HUES48 (cell line): ENCODE measurements around the gene SPRED2.

Experiments
- H3K27ac ChIP-seq: one replicate; pipeline ENCODE4 v1.7.0; 2013; ENCODE audit warnings: low read depth, low read length, inconsistent platforms
- H3K27me3 ChIP-seq: 2 replicates; pipeline ENCODE4 v1.6.1; 2013; ENCODE audit warnings: mild to moderate bottlenecking, low read length; ENCODE audit not compliant: control insufficient read depth, insufficient read depth
- H3K36me3 ChIP-seq: 2 replicates; pipeline ENCODE4 v1.6.1; 2013; ENCODE audit warnings: low read length; ENCODE audit not compliant: control insufficient read depth, insufficient read depth
- H3K4me1 ChIP-seq: 2 replicates; pipeline ENCODE4 v1.6.1; 2013; ENCODE audit warnings: mild to moderate bottlenecking, low read length; ENCODE audit not compliant: control insufficient read depth, insufficient read depth
- H3K4me3 ChIP-seq: 2 replicates; pipeline ENCODE4 v1.5.1; 2013; ENCODE audit warnings: mild to moderate bottlenecking, low read depth, low read length
- H3K9ac ChIP-seq: 2 replicates; pipeline ENCODE4 v1.6.1; 2013; ENCODE audit warnings: mild to moderate bottlenecking, low read depth, low read length, moderate library complexity
- H3K9me3 ChIP-seq: 2 replicates; pipeline ENCODE4 v1.6.1; 2013; ENCODE audit warnings: low read length; ENCODE audit not compliant: control insufficient read depth, insufficient read depth

Gene SPRED2

GRCh38 chr2:65432227-65433190 lies at the start of gene SPRED2:
SPRED2 (minus strand) TSS chr2:65432599; CDS start chr2:65431987, 612 bp downstream.
- Histone ChIP-seq H3K36me3 (no peaks in the 10 kb centered on the region), H3K4me3 (peak within 1 kb of the TSS; percentile 82), H3K27me3 (peaks cover 32% of the 10 kb centered on the region), H3K27ac (peak within 1 kb of the TSS; percentile 75), H3K4me1 (peaks cover 32% of the 10 kb centered on the region), H3K9ac (peak within 1 kb of the TSS; percentile 60), H3K9me3 (no peaks in the 10 kb centered on the region)

DNA sequence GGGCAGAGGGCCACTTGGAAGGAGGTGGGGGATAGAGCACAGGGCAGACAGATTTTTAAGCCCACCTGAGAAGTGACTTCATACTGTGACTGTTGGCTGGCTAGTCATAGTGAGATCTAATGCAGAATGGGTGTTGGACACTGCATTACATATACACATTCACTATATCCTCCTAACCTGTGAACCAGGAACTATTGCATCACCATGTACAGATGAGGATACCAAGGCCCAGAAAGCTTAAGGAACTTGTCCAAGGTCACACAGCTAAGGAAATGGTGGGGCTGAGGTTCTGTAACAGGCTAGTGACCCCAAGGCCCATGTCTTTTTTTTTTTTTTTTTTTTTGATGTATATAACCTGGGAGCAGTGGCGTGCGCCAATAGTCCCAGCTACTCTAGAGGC lies 49.6 kb upstream of the SPRED2 start:
- H3K36me3 ChIP-seq = no peaks in the 10 kb centered on the region
- H3K27ac ChIP-seq = no peak overlapping the region
- H3K4me3 ChIP-seq = no peak overlapping the region
- no peaks in the 10 kb centered on the region for H3K27me3 ChIP-seq
- H3K4me1 ChIP-seq = 0 out of 2 replicates have a peak, but pooled peaks cover 3% of the 10 kb centered on the region
- no peaks in the 10 kb centered on the region for H3K9me3 ChIP-seq
- H3K9ac ChIP-seq = no peak overlapping the region

- H3K4me1 ChIP-seq = 0 out of 2 replicates have a peak, but pooled peaks cover 3% of the 10 kb centered on the region
- no peak overlapping the region for H3K4me3 ChIP-seq
- no peak overlapping the region for H3K27ac ChIP-seq
- H3K27me3 ChIP-seq = no peaks in the 10 kb centered on the region
- no peak overlapping the region for H3K9ac ChIP-seq
- no peaks in the 10 kb centered on the region for H3K36me3 ChIP-seq
- no peaks in the 10 kb centered on the region for H3K9me3 ChIP-seq
Measured at GRCh38 chr2:65479524-65479923, 47.1 kb upstream of the SPRED2 start.

GRCh38 chr2:65478498-65479135 lies 46.2 kb upstream of the SPRED2 start:
- Histone ChIP-seq H3K4me3 (no peak overlapping the region), H3K27me3 (no peaks in the 10 kb centered on the region), H3K9me3 (no peaks in the 10 kb centered on the region), H3K27ac (no peak overlapping the region), H3K4me1 (0 out of 2 replicates have a peak, but pooled peaks cover 3% of the 10 kb centered on the region), H3K36me3 (no peaks in the 10 kb centered on the region), H3K9ac (no peak overlapping the region)

- H3K4me3 ChIP-seq = no peak overlapping the region
- H3K9me3 ChIP-seq = no peaks in the 10 kb centered on the region
Measured at GRCh38 chr2:65477590-65477989, 45.2 kb upstream of the SPRED2 start.

GRCh38 chr2:65476778-65477177 lies 44.4 kb upstream of the SPRED2 start:
- H3K4me3 ChIP-seq = no peak overlapping the region
- H3K4me1 ChIP-seq = 0 out of 2 replicates have a peak, but pooled peaks cover 3% of the 10 kb centered on the region
- H3K36me3 ChIP-seq = no peaks in the 10 kb centered on the region
- no peak overlapping the region for H3K9ac ChIP-seq
- H3K27ac ChIP-seq = no peak overlapping the region
- H3K27me3 ChIP-seq = no peaks in the 10 kb centered on the region
- H3K9me3 ChIP-seq = no peaks in the 10 kb centered on the region

More at GRCh38 chr2:65477590-65477989, 45.2 kb upstream of the SPRED2 start:
- no peak overlapping the region for H3K9ac ChIP-seq
- H3K36me3 ChIP-seq = no peaks in the 10 kb centered on the region
- H3K27me3 ChIP-seq = no peaks in the 10 kb centered on the region
- H3K27ac ChIP-seq = no peak overlapping the region
- 0 out of 2 replicates have a peak, but pooled peaks cover 3% of the 10 kb centered on the region for H3K4me1 ChIP-seq

DNA sequence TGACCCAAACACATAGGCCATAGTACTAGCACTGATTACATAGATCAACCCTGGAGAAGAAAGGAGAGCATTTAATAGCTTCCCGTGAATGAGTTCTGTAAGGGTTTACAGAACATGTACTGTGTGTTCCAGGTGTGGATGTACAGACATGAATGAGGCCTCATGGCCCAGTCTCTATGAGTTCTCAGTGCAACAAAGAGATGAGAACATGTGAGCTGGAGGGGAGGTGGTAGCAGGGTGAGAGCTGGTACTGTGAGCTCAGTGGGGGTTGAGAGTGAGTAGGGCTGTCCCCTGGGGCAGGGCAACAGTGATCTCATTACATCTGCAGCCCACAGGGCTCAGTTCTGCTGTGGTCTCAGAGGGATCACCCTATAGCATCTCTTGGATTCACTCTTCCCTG lies 42.6 kb upstream of the SPRED2 start:
- no peaks in the 10 kb centered on the region for H3K9me3 ChIP-seq
- H3K27ac ChIP-seq = no peak overlapping the region
- H3K4me1 ChIP-seq = 0 out of 2 replicates have a peak, but pooled peaks cover 3% of the 10 kb centered on the region
- H3K9ac ChIP-seq = no peak overlapping the region
- no peak overlapping the region for H3K4me3 ChIP-seq
- H3K36me3 ChIP-seq = no peaks in the 10 kb centered on the region
- H3K27me3 ChIP-seq = no peaks in the 10 kb centered on the region

DNA sequence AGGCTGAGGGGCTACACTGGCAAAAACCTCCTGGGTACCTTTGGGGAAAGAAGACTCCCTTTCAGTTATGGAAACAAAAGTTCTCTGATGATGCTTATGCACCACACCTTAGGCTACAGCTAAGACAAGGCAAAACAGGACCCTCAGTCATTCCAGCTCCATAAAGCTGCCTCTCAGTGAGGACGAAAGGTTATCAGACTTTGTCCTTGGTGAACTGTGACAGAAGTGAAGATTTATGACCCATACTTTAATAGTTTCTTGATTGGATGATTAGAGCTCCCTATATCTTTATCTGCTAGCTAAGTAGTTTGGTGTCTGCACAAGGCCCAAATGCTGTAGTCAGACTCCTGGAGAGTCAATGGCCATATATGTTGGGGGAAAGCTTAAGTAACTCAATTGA lies 40.6 kb upstream of the SPRED2 start:
- Histone ChIP-seq H3K9ac (no peak overlapping the region), H3K27ac (no peak overlapping the region), H3K4me1 (no peaks in the 10 kb centered on the region), H3K36me3 (no peaks in the 10 kb centered on the region), H3K4me3 (no peak overlapping the region), H3K9me3 (no peaks in the 10 kb centered on the region), H3K27me3 (no peaks in the 10 kb centered on the region)

DNA sequence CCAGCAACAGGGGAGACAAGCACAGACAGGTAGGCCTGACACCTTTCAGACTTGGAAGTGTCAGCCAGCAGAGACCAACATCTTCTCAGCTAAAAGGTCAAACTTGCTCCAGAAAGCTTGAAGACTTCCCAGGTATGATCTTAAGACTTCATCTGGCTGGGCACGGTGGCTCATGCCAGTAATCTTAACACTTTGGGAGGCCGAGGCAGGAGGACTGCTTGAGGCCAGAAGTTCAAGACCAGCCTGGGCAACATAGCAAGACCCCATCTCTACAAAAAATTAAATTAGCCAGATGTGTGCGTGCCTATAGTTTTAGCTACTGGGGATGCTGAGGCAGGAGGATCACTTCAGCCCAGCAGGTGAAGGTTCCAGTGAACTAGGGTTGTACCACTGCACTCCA lies 39.0 kb upstream of the SPRED2 start:
- Histone ChIP-seq H3K4me3 (no peak overlapping the region), H3K9ac (no peak overlapping the region), H3K4me1 (no peaks in the 10 kb centered on the region), H3K36me3 (no peaks in the 10 kb centered on the region), H3K27ac (no peak overlapping the region), H3K27me3 (no peaks in the 10 kb centered on the region), H3K9me3 (no peaks in the 10 kb centered on the region)

DNA sequence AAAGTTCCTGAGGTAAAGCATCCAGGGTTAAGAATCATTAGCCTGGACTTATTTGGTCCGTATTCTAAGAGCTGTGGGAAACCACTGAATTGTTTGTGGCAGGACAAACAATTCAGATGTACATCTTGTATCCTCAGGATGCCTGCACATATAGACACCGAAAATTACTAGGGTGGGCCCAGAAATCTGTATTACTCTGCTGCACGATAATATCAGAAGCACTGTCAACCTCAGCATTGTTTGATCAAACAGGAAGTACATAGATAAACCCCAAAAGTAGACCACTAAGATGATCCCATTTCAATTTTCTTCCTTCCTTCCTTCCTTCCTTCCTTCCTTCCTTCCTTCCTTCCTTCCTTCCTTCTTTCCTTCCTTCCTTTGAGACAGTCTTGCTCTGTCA lies 34.2 kb upstream of the SPRED2 start:
- Histone ChIP-seq H3K4me3 (no peak overlapping the region), H3K4me1 (no peaks in the 10 kb centered on the region), H3K9me3 (no peaks in the 10 kb centered on the region), H3K27ac (no peak overlapping the region), H3K36me3 (no peaks in the 10 kb centered on the region), H3K27me3 (no peaks in the 10 kb centered on the region), H3K9ac (no peak overlapping the region)

DNA sequence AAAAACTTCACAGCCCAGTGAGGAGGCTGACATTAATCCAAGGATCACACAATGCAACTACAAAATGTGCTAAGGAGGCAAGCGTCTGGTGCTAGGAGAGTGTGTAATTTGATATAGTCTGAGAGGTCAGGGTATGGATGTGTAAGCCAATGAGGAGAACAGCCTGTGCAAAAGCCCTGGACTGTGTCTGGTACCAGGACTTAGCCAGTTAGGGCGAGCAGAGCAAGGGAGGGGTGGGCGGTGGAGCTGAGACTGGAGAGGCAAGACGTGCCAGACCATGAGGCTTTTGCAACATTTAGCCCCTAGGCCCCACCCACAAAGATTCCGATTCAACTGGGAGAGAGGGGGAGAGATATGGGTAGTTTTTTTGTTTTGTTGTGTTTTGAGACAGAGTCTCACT lies 33.5 kb upstream of the SPRED2 start:
- H3K36me3 ChIP-seq = no peaks in the 10 kb centered on the region
- H3K27ac ChIP-seq = no peak overlapping the region
- no peaks in the 10 kb centered on the region for H3K27me3 ChIP-seq
- H3K9ac ChIP-seq = no peak overlapping the region
- no peaks in the 10 kb centered on the region for H3K9me3 ChIP-seq
- no peaks in the 10 kb centered on the region for H3K4me1 ChIP-seq
- H3K4me3 ChIP-seq = no peak overlapping the region
